GM12875 (cell line): Measurements from ENCODE around the gene NBEA.

Source experiments
- H3K4me3 ChIP-seq: one replicate; pipeline ENCODE4 v1.5.1; 2011; ENCODE audit warnings: low read depth, low read length, control low read depth
- TF ChIP-seq, protein P1 (sequence below): IDR thresholded peaks from 2 replicates; pipeline ENCODE4 v1.5.1; 2011; ENCODE audit warnings: low read depth, mild to moderate bottlenecking, control low read depth, inconsistent platforms, low read length, moderate library complexity, borderline replicate concordance; ENCODE audit not compliant: insufficient read depth

The NBEA gene

DNA sequence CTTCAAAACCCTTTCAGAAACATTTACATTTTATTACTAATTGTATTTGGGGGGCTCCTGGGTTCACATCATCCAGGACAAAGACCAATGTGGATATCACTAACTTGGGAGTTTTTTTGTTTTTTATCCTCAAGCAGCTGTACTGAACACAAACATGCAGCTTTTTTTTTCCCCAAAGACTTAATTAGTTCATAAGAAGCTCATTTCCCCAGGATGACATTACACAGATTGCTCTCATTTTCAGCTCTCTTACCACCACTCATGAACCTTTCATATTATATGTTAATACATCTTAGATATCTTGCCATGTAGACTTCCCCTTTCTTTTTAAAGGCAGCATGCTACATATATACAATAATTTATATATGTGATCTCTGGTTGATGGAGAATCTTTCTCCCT, 653.1 kb downstream of the NBEA start:
- no peak overlapping the region for H3K4me3 ChIP-seq
- TF ChIP-seq, protein P1, sequence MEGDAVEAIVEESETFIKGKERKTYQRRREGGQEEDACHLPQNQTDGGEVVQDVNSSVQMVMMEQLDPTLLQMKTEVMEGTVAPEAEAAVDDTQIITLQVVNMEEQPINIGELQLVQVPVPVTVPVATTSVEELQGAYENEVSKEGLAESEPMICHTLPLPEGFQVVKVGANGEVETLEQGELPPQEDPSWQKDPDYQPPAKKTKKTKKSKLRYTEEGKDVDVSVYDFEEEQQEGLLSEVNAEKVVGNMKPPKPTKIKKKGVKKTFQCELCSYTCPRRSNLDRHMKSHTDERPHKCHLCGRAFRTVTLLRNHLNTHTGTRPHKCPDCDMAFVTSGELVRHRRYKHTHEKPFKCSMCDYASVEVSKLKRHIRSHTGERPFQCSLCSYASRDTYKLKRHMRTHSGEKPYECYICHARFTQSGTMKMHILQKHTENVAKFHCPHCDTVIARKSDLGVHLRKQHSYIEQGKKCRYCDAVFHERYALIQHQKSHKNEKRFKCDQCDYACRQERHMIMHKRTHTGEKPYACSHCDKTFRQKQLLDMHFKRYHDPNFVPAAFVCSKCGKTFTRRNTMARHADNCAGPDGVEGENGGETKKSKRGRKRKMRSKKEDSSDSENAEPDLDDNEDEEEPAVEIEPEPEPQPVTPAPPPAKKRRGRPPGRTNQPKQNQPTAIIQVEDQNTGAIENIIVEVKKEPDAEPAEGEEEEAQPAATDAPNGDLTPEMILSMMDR: no peak

DNA sequence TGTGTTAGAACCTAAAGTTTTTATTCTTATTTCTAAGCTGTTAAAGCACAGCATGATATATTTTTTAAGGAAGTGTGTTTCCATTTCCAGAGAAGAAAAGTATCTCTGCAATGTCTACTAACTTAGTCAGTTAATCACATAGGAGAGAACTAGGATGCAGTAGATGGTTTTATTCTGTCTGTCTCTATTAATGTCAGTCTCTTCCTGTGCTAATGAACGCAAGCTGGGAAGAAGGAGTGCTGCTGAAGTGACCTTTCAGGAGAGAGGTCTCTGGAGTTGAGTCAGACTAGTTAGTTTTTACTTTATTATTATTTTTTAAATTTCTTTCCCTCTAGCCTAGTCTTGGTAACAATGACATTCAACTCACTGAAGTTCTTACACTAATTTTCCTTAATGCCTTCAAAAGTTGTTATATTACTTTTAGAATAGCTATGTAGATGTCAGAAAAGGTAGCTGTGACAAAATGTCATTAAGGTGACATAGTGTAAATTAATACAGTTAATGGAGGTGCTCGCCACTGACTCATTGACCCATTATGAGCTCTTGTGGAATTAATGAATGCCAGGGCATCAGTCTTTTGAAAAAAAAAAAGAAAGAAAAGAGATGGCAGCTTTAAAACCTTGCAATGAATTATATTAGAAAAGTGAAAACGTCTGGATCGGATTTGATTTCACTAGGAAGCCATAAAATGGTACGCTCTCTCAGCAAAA, 654.4 kb downstream of the NBEA start:
- TF ChIP-seq, protein P1: no peak
- no peak overlapping the region for H3K4me3 ChIP-seq

DNA sequence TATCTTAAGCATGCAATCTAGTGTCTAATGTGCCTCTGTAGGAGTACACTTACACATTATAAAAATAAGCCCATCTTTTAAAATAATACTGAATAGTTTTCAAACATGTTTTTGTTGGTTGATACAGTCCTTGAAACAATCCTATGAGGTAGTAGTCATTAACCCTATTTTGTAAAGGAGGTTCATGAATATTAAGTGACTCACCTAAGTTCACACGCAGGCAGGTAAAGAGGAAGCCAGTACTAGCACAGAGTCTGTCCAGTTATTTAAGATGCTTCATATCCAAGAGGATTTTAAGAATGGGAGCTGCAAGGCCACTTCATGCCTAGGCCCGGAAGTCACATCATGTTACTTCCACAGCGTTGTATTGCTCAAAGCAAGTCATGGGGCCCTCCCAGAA, 655.4 kb downstream of the NBEA start:
- no peak overlapping the region for H3K4me3 ChIP-seq
- TF ChIP-seq, protein P1: no peak

GRCh38 chr13:35598233-35598632, 656.2 kb downstream of the NBEA start:
- H3K4me3 ChIP-seq: no peak overlapping the region
- TF ChIP-seq, protein P1: no peak

DNA sequence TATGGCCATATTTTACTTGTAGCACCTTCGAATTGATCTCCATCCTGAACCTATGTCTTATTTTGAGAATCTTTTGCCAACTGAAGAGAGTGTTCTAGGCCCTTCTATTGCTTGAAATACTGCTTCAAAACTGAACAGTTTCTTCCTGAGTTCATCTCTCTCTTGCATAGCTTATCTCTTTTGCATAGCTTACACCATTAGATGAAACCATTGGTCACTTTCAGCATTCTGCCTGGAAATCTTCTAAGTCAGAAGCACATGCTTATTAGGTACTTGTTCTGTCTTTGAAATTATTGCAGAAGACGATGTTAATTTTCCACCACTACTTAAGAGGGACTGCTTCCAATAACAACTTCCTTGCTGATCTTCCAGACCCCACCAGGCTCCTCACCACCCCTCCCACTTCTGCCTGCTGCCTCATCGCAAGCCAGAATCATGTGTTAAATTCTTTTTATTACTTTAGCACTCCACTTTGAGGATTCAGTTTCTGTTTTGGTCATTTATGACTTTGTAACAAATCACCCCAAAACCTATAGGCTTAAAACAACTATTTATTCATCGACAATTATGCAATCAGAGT, 656.8 kb downstream of the NBEA start:
- TF ChIP-seq, protein P1: no peak
- no peak overlapping the region for H3K4me3 ChIP-seq

- TF ChIP-seq, protein P1: no peak
- H3K4me3 ChIP-seq: no peak overlapping the region
Observed at GRCh38 chr13:35599384-35599783, 657.3 kb downstream of the NBEA start.

- TF ChIP-seq, protein P1: no peak
Observed at GRCh38 chr13:35600137-35600536, 658.1 kb downstream of the NBEA start.

More at GRCh38 chr13:35600137-35600536, 658.1 kb downstream of the NBEA start:
- no peak overlapping the region for H3K4me3 ChIP-seq
